Measurements from ENCODE around the gene NUDT14.

NUDT14 gene

DNA sequence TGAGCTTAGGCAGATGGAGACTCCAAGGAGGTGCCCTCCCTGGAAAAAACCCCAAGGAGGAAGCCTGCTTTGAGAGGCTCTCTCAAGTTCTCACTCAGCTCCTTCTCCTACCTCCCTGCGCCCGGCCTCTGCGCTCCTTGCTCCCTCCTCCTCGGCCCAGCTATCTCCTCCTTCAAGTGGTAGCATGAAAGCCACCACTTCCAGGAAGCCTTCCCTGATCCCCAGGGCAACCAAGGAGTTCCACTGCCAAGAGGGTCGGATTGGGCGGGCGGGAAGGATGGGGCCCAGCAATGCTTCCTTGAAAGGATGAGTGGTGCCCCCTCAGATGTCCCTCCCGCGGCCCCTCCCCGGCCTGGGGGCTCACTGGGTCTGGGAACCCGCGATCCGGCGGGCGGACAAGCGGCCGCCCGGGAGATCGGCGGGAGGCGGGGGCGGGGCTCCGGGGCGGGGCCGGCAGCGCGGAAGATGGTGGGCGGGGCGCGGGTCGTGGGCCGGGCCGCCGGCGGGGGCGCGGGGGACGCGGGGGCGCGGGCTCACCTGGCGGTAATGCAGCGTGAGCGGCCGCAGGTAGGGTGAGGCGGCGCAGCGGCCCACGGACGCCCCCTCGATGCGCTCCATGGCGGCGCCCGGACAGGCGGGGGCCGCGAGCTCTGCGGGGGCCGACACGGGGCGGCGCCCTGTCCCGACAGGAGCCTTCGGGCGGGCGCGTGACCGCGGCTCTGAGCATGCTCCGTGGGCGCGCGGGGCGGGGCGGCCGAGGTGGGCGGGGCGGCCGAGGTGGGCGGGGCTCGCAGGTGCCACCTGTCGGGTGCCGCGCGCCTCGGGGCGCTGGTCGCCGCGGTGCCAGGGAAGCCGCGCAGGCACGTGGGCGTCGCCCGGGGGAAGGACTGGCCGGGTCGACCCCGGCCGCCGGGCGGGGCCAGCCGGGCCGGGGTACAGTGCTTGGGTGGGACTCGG is at the start of gene NUDT14:
Gene NUDT14 (minus strand): TSS at position 721 of the 957 bp plus-strand sequence. CDS start 103 bp downstream, at position 618.
- peak; percentile 88 for DNase-seq

DNA sequence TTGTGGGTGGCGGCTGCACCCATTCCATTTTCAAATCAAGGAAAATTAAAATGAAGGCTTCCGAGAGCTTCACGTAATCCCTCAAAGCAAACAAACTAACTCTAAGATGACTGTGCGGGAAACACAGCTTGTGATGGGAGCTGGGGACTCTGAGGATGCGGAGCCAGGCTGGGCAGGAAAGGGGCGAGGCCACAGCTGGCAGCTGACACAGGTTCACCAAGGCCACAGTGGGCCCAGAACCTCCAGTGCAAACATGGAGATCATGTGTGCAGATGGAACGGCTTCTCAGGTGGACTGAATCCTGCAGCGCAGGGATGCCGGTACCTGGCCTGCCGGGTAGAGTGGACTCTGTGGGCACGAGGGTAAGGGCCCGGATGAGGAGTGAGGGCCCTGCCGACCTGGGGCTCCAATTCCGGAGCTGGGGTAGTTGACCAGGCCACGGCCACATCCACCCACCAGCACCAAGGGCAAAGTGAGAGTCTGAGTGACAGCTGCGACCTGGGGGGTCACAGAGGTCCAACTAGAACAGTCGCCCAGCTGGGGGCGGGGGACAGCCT is 48.1 kb upstream of the NUDT14 start:
- DNase-seq: no peak

DNA sequence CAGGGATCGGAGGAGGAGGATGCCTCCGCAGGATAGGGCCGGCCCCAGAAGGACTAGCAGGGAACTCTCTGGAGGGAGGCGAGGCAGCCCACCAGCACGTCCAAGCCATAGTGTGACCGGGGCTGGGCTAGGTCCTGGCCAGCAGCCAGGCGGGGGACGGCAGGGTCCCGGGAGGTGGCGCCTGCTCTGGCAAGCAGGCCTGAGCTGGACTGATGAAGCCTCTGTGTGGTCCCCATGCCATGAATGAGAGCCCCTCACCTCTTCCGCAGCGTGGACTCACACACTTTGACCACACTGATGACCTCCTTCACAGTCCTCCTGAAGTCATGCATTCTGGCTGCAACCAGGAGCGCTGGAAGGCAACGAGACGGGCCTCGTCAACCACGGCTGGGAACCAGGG is 47.5 kb upstream of the NUDT14 start:
- DNase-seq: no peak

GRCh38 chr14:105227346-105227745 is 46.2 kb upstream of the NUDT14 start:
- DNase-seq: no peak

DNA sequence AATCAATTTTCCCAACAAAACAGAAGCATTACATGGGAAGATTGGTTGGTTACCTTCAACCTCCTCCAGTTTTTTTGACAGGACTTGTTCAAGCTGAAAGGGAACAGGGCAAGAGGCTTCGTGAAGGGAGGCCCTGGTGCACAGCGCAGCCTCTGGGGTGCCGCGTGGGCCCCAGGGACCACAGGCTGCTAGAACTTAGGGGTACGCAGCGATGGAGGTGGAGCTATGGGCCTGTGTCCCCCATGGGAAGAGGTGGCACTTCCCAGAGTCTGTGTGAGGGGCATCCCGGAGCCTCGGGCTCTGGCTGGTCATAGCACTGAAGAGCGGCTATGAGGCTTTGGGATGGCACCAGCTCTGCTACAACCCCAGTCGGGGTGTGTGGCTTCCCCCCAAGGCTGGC is 45.1 kb upstream of the NUDT14 start:
- DNase-seq: no peak

DNA sequence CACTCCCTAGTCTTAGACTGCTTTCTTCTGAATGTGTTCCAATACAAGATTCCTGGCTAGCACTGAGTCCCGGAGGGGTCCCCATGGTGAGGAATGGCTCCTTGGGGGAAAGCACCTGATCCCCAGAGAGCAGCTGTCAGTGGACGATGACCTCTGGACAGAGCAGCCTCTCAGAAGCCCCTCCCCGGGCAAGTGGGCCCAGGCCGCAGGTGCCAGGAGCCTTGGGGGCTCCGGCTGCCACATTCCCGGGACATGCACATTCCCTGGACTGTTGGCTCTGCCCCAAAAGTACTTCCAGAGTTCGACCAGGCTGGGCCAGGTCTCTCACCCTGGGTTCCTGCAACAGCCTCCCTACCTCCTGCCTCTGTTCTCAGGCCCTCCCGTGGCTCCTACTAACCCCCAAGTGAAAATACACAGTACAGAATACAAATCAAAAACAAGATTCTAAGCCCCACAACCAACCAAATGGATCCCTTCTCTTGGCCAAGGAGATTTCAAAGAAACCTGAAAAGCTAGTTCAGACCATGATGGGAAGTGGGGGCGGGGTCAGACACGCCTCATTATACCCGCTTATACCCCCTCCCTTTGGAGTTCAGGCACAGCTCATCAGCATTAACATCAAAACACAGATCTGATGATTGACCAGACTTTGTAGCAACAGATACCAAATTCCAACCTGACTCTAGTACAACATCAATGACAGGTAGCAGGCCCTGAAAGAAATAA is 43.9 kb upstream of the NUDT14 start:
- DNase-seq: no peak

DNA sequence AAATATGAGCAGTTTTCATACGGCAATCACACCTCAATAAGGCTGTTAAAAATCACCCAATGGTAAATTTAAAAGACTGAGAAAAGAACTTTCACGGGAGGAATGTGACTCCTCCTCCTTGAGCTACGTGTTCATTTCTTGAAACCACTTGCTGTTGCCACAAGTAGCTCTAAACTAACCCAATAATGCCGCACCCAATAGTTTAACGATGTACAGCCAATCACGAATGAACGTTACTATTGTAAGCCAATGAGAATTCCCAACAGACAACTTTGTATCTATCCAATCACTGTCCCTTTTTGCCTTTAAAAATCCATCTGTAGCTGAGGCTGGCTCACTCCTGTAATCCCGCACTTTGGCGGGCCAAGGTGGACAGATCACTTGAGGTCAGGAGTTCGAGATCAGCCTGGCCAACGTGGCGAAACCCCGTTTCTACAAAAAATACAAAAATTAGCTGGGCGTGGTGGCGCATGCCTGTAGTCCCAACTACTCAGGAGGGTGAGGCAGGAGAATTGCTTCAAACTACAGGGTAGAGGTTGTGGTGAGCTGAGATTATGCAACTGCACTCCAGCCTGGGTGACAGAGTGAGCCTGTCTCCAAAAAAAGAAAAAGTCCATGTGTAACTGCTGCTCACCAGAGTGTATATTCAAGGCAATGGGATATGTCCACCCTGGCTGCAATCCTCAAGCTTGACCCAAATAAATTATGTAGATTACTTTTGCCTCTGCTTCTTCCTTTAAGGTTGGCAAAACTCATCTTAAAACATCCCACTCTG is 42.8 kb upstream of the NUDT14 start:
- no peak for DNase-seq

- DNase-seq: no peak
Observed at GRCh38 chr14:105223260-105223659, 42.1 kb upstream of the NUDT14 start.

GRCh38 chr14:105221598-105222178 is 40.6 kb upstream of the NUDT14 start:
- no peak for DNase-seq

- DNase-seq: no peak
Observed at GRCh38 chr14:105220699-105221597, 39.8 kb upstream of the NUDT14 start.

GRCh38 chr14:105219753-105220152 is 38.6 kb upstream of the NUDT14 start:
- DNase-seq: no peak

GRCh38 chr14:105219043-105219612 is 38.0 kb upstream of the NUDT14 start:
- no peak for DNase-seq

- no peak for DNase-seq
Observed at GRCh38 chr14:105218611-105219010, 37.5 kb upstream of the NUDT14 start.

GRCh38 chr14:105217774-105218173 is 36.7 kb upstream of the NUDT14 start:
- no peak for DNase-seq

DNA sequence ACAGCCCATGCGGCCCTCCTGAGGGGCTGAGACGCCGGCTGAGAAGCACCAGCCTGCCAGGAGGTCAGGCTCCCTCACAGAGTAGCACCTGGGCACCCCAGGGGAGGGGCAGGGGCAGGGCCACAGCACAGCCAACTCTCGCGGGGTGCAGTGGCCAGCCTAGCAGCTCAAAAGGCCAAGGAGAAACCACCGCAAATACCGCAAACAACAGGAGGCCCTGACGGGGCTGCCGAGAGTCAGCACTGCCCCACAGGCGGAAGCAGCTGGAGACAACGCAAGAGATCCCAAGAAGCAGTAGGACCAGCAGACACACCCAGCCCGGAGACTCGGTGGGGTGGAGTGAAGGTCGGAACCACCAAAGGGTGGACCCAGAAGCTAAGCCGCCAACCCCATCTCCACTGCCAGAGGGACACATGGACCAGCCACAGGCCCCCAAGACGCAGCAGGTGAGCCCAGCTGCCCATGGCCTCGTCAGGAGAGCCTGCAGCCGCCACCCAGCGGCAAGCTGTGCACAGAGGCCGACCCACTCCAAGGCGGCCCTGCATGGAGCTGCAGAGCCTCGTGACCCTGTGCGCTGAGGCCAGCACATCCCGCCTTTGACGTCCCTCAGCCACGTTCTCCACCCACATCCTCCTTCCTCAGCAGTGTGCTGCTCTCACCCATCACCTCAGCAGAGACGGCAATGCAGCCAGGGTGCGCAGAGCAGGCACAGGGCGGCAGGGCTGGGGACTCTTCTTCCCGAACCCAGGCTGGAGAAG is 35.6 kb upstream of the NUDT14 start:
- no peak for DNase-seq

DNA sequence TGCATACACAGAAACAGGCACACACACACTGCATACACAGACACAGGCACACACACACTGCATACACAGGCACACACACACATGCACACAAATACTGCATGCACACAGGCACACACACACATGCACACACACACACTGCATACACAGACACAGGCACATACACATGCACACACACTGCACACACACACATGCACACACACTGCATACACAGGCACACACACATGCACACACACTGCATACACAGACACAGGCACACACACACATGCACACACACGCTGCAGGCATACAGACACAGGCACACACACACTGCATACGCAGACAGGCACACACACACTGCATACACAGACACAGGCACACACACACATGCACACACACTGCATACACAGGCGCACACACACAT is 34.5 kb upstream of the NUDT14 start:
- no peak for DNase-seq

DNA sequence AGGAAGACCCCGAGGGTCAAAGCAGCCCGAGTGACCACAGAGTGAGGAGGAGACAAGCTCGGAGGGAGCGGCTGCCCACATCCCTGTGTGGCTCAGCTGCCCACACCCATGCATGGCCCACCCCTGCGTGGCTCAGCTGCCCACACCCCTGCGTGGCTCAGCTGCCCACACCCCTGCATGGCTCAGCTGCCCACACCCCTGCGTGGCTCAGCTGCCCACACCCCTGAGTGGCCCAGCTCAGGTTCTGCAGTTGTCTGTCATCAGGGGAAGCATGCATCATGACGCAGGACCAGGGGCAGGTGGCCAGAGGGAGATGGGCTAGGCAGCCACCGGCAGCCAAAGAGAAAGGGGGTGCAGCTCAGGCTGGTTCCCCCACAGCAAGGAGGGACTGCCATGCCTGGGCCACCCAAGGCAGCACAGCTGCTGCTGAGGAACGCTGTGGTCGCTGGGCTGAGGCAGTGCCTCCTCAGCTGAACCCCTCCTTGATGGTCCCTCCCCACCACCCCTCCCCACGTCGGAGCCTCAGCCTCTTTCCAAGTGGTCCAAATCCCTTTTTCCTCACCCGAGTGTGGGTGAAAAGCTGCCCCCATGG is 33.3 kb upstream of the NUDT14 start:
- no peak for DNase-seq

GRCh38 chr14:105213361-105213760 is 32.2 kb upstream of the NUDT14 start:
- DNase-seq: no peak

DNA sequence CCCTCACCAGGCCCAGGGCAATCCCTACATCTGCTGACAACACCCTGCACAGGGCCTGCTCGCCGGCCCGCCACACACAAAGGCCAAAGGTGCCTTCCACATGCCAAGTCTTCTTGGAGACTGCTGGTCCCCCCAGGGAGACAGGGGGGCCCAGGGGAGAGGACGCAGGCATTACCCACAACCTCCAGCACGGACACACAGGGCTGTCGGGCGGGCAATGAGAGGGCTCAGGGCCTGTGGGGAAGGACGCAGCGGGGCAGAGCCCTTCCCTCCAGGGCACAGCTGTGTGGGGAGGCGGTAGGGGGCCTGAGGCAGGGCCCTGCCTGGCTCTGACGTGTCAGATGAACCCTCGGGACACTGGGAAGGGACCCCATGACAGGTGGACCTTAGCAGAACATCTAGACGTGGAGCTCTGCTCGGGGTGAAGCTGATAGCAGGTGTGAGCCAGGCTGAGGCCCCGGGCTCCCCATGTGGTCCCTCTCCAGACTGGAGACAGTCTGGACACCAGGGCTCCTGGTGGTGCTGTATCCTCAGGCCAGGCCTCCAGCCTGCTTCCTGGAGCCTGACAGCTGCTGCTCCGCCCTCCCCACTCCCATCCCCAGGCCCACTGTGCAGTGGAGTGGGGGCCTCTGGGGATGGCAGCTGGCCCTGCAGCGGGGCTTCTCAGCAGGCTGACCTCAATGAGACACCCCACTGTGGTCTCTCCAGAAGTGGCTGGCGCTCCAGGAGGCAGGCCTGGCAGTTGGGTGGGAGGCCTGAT is 31.6 kb upstream of the NUDT14 start:
- no peak for DNase-seq

Measured in activated CD4-positive, alpha-beta T cell treated with anti-CD3 and anti-CD28 coated beads for 48 hours (primary cell).